SK-N-SH treated with all-trans-retinoic acid at 6 μM for 48 hours (cell line): ENCODE results near the gene YEATS4.

Source experiments
- ARNTL ChIP-seq: fragments of 450-650 bp; formaldehyde crosslinking; IDR thresholded peaks from 2 replicates; pipeline ENCODE4 v1.5.0; 2020; ENCODE audit warnings: low read depth, mild to moderate bottlenecking, moderate library complexity, borderline replicate concordance
- CSDC2 ChIP-seq: fragments of 250-450 bp; sonication (Bioruptor Pico); IDR thresholded peaks from 2 replicates; pipeline ENCODE4 v1.5.0; 2020; ENCODE audit warnings: mild to moderate bottlenecking, moderate library complexity
- PATZ1 ChIP-seq: fragments of 250-450 bp; sonication (Bioruptor Pico); IDR thresholded peaks from 2 replicates; pipeline ENCODE4 v1.8.0; 2020; ENCODE audit warnings: mild to moderate bottlenecking, moderate library complexity, borderline replicate concordance
- RARB ChIP-seq: fragments of 250-450 bp; sonication (Bioruptor Pico); IDR thresholded peaks from 2 replicates; pipeline ENCODE4 v1.8.0; 2021; ENCODE audit warnings: mild to moderate bottlenecking, moderate library complexity
- SNAI2 ChIP-seq: fragments of 250-450 bp; sonication (Bioruptor Pico); IDR thresholded peaks from 2 replicates; pipeline ENCODE4 v1.5.0; 2020; ENCODE audit warnings: mild to moderate bottlenecking, moderate library complexity
- ZC3H10 ChIP-seq: fragments of 250-450 bp; sonication (Bioruptor Pico); IDR thresholded peaks from 2 replicates; pipeline ENCODE4 v1.5.1; 2021; ENCODE audit warnings: mild to moderate bottlenecking, moderate library complexity
- ZFP3 ChIP-seq: fragments of 250-450 bp; sonication (Bioruptor Pico); IDR thresholded peaks from 2 replicates; pipeline ENCODE4 v1.5.0; 2020; ENCODE audit warnings: mild to moderate bottlenecking, moderate library complexity
- ZNF70 ChIP-seq: fragments of 450-650 bp; formaldehyde crosslinking; IDR thresholded peaks from 2 replicates; pipeline ENCODE4 v1.5.0; 2020; ENCODE audit warnings: mild to moderate bottlenecking, moderate library complexity
- ZNF8 ChIP-seq: fragments of 450-650 bp; formaldehyde crosslinking; IDR thresholded peaks from 2 replicates; pipeline ENCODE4 v1.5.0; 2020; ENCODE audit warnings: mild to moderate bottlenecking, moderate library complexity

GRCh38 chr12:69351462-69352236 lies 7.9 kb upstream of the YEATS4 start:
- no peak for TF ChIP-seq ZNF8 (CRISPR knock-in tag)
- TF ChIP-seq RARB (CRISPR knock-in tag): no peak
- no peak for TF ChIP-seq PATZ1 (CRISPR knock-in tag)
- TF ChIP-seq ARNTL: no peak
- TF ChIP-seq ZC3H10: no peak
- no peak for TF ChIP-seq CSDC2 (CRISPR knock-in tag)
- no peak for TF ChIP-seq SNAI2 (CRISPR knock-in tag)
- no peak for TF ChIP-seq ZFP3
- no peak for TF ChIP-seq ZNF70
